HCT116 (cell line): ENCODE data around the gene MSI2. TPM values are rescaled to one million over a fixed set of nuclear protein-coding genes. Genes with fewer than 3 reads are reported as not detected.

ENCODE experiments used
- ATAC-seq: fragments of 200-7000 bp; cut with Tn5 transposase; 2 replicates; pipeline ENCODE4 v1.9.1; 2020; ENCODE audit warnings: mild to moderate bottlenecking, moderate library complexity
- BruUV-seq: library from RNA; stranded (reverse); fragments of 400-500 nt; replicated peaks from 2 replicates; lab custom pipeline; 2021; lab: Mats Ljungman, UMichigan
- CTCF ChIA-PET: fragments of 300-600 bp; sonication (Branson Sonifier 250); formaldehyde crosslinking; loops from one replicate; lab custom pipeline; 2021; ENCODE audit warnings: antibody characterized with exemption; lab: Charles Lee
- POLR2A ChIA-PET: fragments of 300-600, 350-600 bp; sonication (Branson Sonifier 250); formaldehyde crosslinking; loops from one replicate; lab custom pipeline; 2021; ENCODE audit warnings: antibody characterized with exemption; lab: Charles Lee
- RAD21 ChIA-PET, 2 experiments: fragments of 300-600 bp; sonication (Branson Sonifier 250); formaldehyde crosslinking; loops; one replicate each; lab custom pipeline; 2023; ENCODE audit warnings: low total read pairs in 2 of 2; ENCODE audit not compliant: uncharacterized antibody in 2 of 2, unreplicated experiment in 2 of 2, low non-redundant PET in 1 of 2; lab: Charles Lee
- DNase-seq: peaks from one replicate; pipeline ENCODE4 v3.0.0-alpha.2; 2010; ENCODE audit warnings: low read depth, low spot score
- H2AFZ ChIP-seq: fragments of 200-600 bp; shearing (Covaris generic), sonication (generic); 2 replicates; pipeline ENCODE4 v1.6.1; 2017; ENCODE audit warnings: low read depth, mixed run types, mixed read lengths, antibody characterized with exemption, low read length; ENCODE audit not compliant: poor library complexity, severe bottlenecking
- H3K27ac ChIP-seq: 2 replicates; pipeline ENCODE4 v1.5.1; 2012; ENCODE audit warnings: low read depth, low read length
- H3K27me3 ChIP-seq: fragments of 200-600 bp; sonication (generic); 2 replicates; pipeline ENCODE4 v1.6.1; 2016; ENCODE audit warnings: mixed run types, low read length, mixed read lengths; ENCODE audit not compliant: insufficient read depth
- H3K36me3 ChIP-seq, 2 experiments: fragments of 200-500 bp in 1 of 2; fragments of 200-600 bp in 1 of 2; sonication (Bioruptor generic) in 1 of 2; sonication (generic) in 1 of 2; 2 replicates each; pipeline versions ENCODE4 v1.5.1 to v1.6.1; 2014 to 2016; ENCODE audit warnings: low read length in 2 of 2, inconsistent platforms in 1 of 2, mixed read lengths in 1 of 2, mixed run types in 1 of 2; ENCODE audit not compliant: insufficient read depth in 2 of 2, control insufficient read depth in 1 of 2
- H3K4me1 ChIP-seq, 2 experiments: fragments of 200-600 bp in 1 of 2; sonication (generic) in 1 of 2; 2 replicates each; pipeline versions ENCODE4 v1.5.1 to v1.6.1; 2012 to 2017; ENCODE audit warnings: low read length in 2 of 2, inconsistent platforms in 1 of 2, mild to moderate bottlenecking in 1 of 2, mixed read lengths in 1 of 2, mixed run types in 1 of 2, moderate library complexity in 1 of 2; ENCODE audit not compliant: insufficient read depth in 2 of 2, control insufficient read depth in 1 of 2
- H3K4me2 ChIP-seq: fragments of 200-600 bp; sonication (generic); 2 replicates; pipeline ENCODE4 v1.6.1; 2017; ENCODE audit warnings: mixed run types, low read length, mixed read lengths
- H3K4me3 ChIP-seq, 2 experiments: fragments of 200-600 bp in 1 of 2; sonication (generic) in 1 of 2; replicated peaks in 1 of 2; 2 replicates each; pipeline ENCODE4 v1.5.1; 2011 to 2016; ENCODE audit warnings: low read length in 2 of 2, control low read depth in 1 of 2, low read depth in 1 of 2, mild to moderate bottlenecking in 1 of 2, mixed read lengths in 1 of 2, mixed run types in 1 of 2
- H3K79me2 ChIP-seq: fragments of 200-600 bp; sonication (generic); 2 replicates; pipeline ENCODE4 v1.6.1; 2017; ENCODE audit warnings: mild to moderate bottlenecking, mixed run types, low read length, moderate library complexity, mixed read lengths; ENCODE audit not compliant: insufficient read depth
- H3K9ac ChIP-seq: fragments of 200-600 bp; sonication (generic); 2 replicates; pipeline ENCODE4 v1.6.1; 2016; ENCODE audit warnings: low read length, mixed read lengths
- H3K9me2 ChIP-seq: fragments of 200-600 bp; sonication (generic), shearing (Covaris generic); 2 replicates; pipeline ENCODE4 v1.6.1; 2017; ENCODE audit warnings: mixed run types, mild to moderate bottlenecking, moderate library complexity; ENCODE audit not compliant: insufficient read depth
- H3K9me3 ChIP-seq, 2 experiments: fragments of 200-500 bp in 1 of 2; fragments of 200-600 bp in 1 of 2; sonication (Bioruptor generic) in 1 of 2; sonication (generic) in 1 of 2; 2 replicates each; pipeline ENCODE4 v1.6.1; 2014 to 2017; ENCODE audit warnings: low read length in 2 of 2, mixed read lengths in 2 of 2, inconsistent platforms in 1 of 2, low read depth in 1 of 2, mild to moderate bottlenecking in 1 of 2, mixed run types in 1 of 2, moderate library complexity in 1 of 2; ENCODE audit not compliant: control insufficient read depth in 1 of 2, insufficient read depth in 1 of 2
- H4K20me1 ChIP-seq: fragments of 200-600 bp; sonication (generic), shearing (Covaris generic); 2 replicates; pipeline ENCODE4 v1.6.1; 2017; ENCODE audit warnings: mixed run types, mild to moderate bottlenecking, moderate library complexity; ENCODE audit not compliant: insufficient read depth
- ATF3 ChIP-seq: IDR thresholded peaks from 2 replicates; pipeline ENCODE4 v1.6.1; 2012
- EZH2phosphoT487 ChIP-seq: fragments of 200-600 bp; IDR thresholded peaks from 2 replicates; pipeline ENCODE4 v1.6.1; 2018; ENCODE audit warnings: antibody characterized with exemption, borderline replicate concordance
- MAX ChIP-seq: IDR thresholded peaks from 2 replicates; pipeline ENCODE4 v1.6.1; 2012
- REST ChIP-seq: IDR thresholded peaks from 2 replicates; pipeline ENCODE4 v1.6.1; 2012; ENCODE audit warnings: low read depth
- SP1 ChIP-seq: IDR thresholded peaks from 2 replicates; pipeline ENCODE4 v1.6.1; 2012; ENCODE audit warnings: low read depth
- YY1 ChIP-seq: IDR thresholded peaks from 2 replicates; pipeline ENCODE4 v1.6.1; 2011; ENCODE audit warnings: low read length, low read depth, moderate library complexity, mild to moderate bottlenecking; ENCODE audit not compliant: insufficient replicate concordance; ENCODE audit errors: extremely low read depth
- ZNF274 ChIP-seq: fragments of 200-500 bp; sonication (Bioruptor generic); IDR thresholded peaks from 2 replicates; pipeline ENCODE4 v1.6.1; 2014; ENCODE audit warnings: mild to moderate bottlenecking, low read depth, low read length, inconsistent platforms
- intact Hi-C: fragments of 100-400 bp; cut with micrococcal nuclease; formaldehyde crosslinking; loops from 2 replicates; pipeline ENCODE4 v1.10.0; 2022
- total RNA-seq: library from RNA; stranded (reverse); gene quantifications from one replicate; pipeline ENCODE4 v1.2.1, GENCODE V29; 2021; ENCODE audit not compliant: unreplicated experiment

Gene MSI2
- total RNA-seq, 1 experiment from 2014 or later, result 137 TPM

- no peak for TF ChIP-seq MAX
- TF ChIP-seq ZNF274, result no peak
- no peak for TF ChIP-seq SP1
- no peak for TF ChIP-seq ATF3
- no peak for TF ChIP-seq EZH2phosphoT487
- TF ChIP-seq REST, result no peak
- no peak for TF ChIP-seq YY1
- TF ChIP-seq, all 23 proteins: peak for 0
- ChIA-PET POLR2A (no interaction called here), RAD21 (no interaction called here), CTCF (no interaction called here)
- H3K4me1 ChIP-seq, result peaks cover 12 to 21% of the 10 kb centered on the region in 2 experiments
- ATAC-seq (no peak), DNase-seq (no peak)
- no peaks in the 10 kb centered on the region for H4K20me1 ChIP-seq
- intact Hi-C loops, result no loop called here
- no peak overlapping the region for H3K4me2 ChIP-seq
- no peak overlapping the region for H2AFZ ChIP-seq
- no peaks in the 10 kb centered on the region for H3K9me3 ChIP-seq
- BruUV-seq, result no TSS peak
- H3K36me3 ChIP-seq, result no peaks in the 10 kb centered on the region
- H3K27me3 ChIP-seq, result no peaks in the 10 kb centered on the region
- no peak overlapping the region for H3K4me3 ChIP-seq
- no peak overlapping the region for H3K27ac ChIP-seq
- H3K9me2 ChIP-seq, result no peaks in the 10 kb centered on the region
- no peak overlapping the region for H3K9ac ChIP-seq
- H3K79me2 ChIP-seq, result no peaks in the 10 kb centered on the region
These were observed 408.8 kb downstream of the MSI2 start for GRCh38 chr17:57665128-57665527.
